ENCODE results near the gene HIPK2. TPM values are rescaled to one million over a fixed set of nuclear protein-coding genes. Genes with fewer than 3 reads are reported as not detected.

Gene HIPK2
- polyA plus RNA-seq, 3 donors, result 1.6 to 12.1 (median 3.0) TPM

GRCh38 chr7:139741239-139741638, 36.6 kb downstream of the HIPK2 start:
- peaks cover 63% of the 10 kb centered on the region for H3K4me1 Mint-ChIP-seq

GRCh38 chr7:139739863-139740597, 37.8 kb downstream of the HIPK2 start:
- Histone ChIP-seq H3K27me3 (ENCODE audit: control insufficient read depth in 2 of 2, insufficient read depth in 2 of 2, low read length in 2 of 2) (no peaks in the 10 kb centered on the region), H2AFZ (ENCODE audit: insufficient read depth, low read depth, low read length, poor library complexity, severe bottlenecking) (no peak overlapping the region), H3K27ac (ENCODE audit: low read depth in 1 of 2, low read length in 2 of 2) (no peak overlapping the region), H3K4me3 (replicated peaks in 1 of 3; ENCODE audit: low read depth in 2 of 3, low read length in 3 of 3) (no peak overlapping the region), H3K9me3 (replicated peaks in 1 of 2; ENCODE audit: control insufficient read depth in 1 of 2, insufficient read depth in 1 of 2, low read length in 2 of 2) (no peaks in the 10 kb centered on the region), H3K9ac (ENCODE audit: insufficient read depth, low read length, poor library complexity, severe bottlenecking) (no peak overlapping the region), H3K36me3 (replicated peaks in 1 of 2; ENCODE audit: control insufficient read depth in 1 of 2, insufficient read depth in 2 of 2, low read length in 2 of 2) (peaks cover 10 to 24% of the 10 kb centered on the region in 2 donors), H4K20me1 (ENCODE audit: insufficient read depth, low read length) (peaks cover 54% of the 10 kb centered on the region), H3K4me1 (ENCODE audit: control insufficient read depth in 1 of 2, insufficient read depth in 2 of 2, low read length in 2 of 2) (peaks cover 20 to 39% of the 10 kb centered on the region in 2 donors), H3K79me2 (ENCODE audit: insufficient read depth, low read length) (peaks cover 95% of the 10 kb centered on the region), H3K4me2 (replicated peaks; ENCODE audit: extremely low read depth, low read length, poor library complexity, severe bottlenecking) (no peak overlapping the region)
- Mint-ChIP-seq H3K27ac (peak overlapping the region in 2 of 7 donors; percentile 33 to 75), H3K4me3 (no peak overlapping the region), H3K4me1 (peaks cover 61% of the 10 kb centered on the region), H3K9me3 (no peaks in the 10 kb centered on the region), H3K36me3 (peaks cover 54 to 67% of the 10 kb centered on the region in 2 donors), H3K27me3 (ENCODE audit: low read depth in 3 of 3) (peaks cover 0 to 3% (median 0%) of the 10 kb centered on the region in 3 donors)
- TF ChIP-seq CTCF (IDR thresholded peaks at IDR 0.05), result no peak
- no peak for DNase-seq
- intact Hi-C loops (cut with micrococcal nuclease), result loop anchor here in 1 of 2 donors (10.0 kb wide), 1 partner anchor 95 kb away; no protein-coding TSS in a partner anchor
- 89% methylated on average over 17 of the region's 17 CpGs for WGBS (ENCODE audit: insufficient coverage)

More at GRCh38 chr7:139741239-139741638, 36.6 kb downstream of the HIPK2 start:
- intact Hi-C loops (cut with micrococcal nuclease), result no loop called here
- no peak for DNase-seq
- Mint-ChIP-seq H3K36me3 (peaks cover 43 to 61% of the 10 kb centered on the region in 2 donors), H3K4me3 (no peak overlapping the region), H3K9me3 (no peaks in the 10 kb centered on the region), H3K27me3 (ENCODE audit: low read depth in 3 of 3) (peaks cover 0 to 3% (median 0%) of the 10 kb centered on the region in 3 donors), H3K27ac (no peak overlapping the region)
- Histone ChIP-seq H3K27ac (ENCODE audit: low read depth in 1 of 2, low read length in 2 of 2) (no peak overlapping the region), H4K20me1 (ENCODE audit: insufficient read depth, low read length) (peaks cover 61% of the 10 kb centered on the region), H3K36me3 (replicated peaks in 1 of 2; ENCODE audit: control insufficient read depth in 1 of 2, insufficient read depth in 2 of 2, low read length in 2 of 2) (peaks cover 10 to 15% of the 10 kb centered on the region in 2 donors), H3K27me3 (ENCODE audit: control insufficient read depth in 2 of 2, insufficient read depth in 2 of 2, low read length in 2 of 2) (no peaks in the 10 kb centered on the region), H3K9ac (ENCODE audit: insufficient read depth, low read length, poor library complexity, severe bottlenecking) (no peak overlapping the region), H3K4me3 (replicated peaks in 1 of 3; ENCODE audit: low read depth in 2 of 3, low read length in 3 of 3) (no peak overlapping the region), H3K4me1 (ENCODE audit: control insufficient read depth in 1 of 2, insufficient read depth in 2 of 2, low read length in 2 of 2) (peaks cover 25 to 40% of the 10 kb centered on the region in 2 donors), H3K79me2 (ENCODE audit: insufficient read depth, low read length) (peaks cover 95% of the 10 kb centered on the region), H3K9me3 (replicated peaks in 1 of 2; ENCODE audit: control insufficient read depth in 1 of 2, insufficient read depth in 1 of 2, low read length in 2 of 2) (no peaks in the 10 kb centered on the region), H3K4me2 (replicated peaks; ENCODE audit: extremely low read depth, low read length, poor library complexity, severe bottlenecking) (no peak overlapping the region), H2AFZ (ENCODE audit: insufficient read depth, low read depth, low read length, poor library complexity, severe bottlenecking) (no peak overlapping the region)
- WGBS (ENCODE audit: insufficient coverage), result 90% methylated on average over 2 of the region's 7 CpGs
- TF ChIP-seq CTCF (IDR thresholded peaks at IDR 0.05), result no peak

All from CD14-positive monocyte (primary cell).